ENCODE measurements around the gene TWIST2.

- TF ChIP-seq EGR1 (conservative IDR thresholded peaks at IDR 0.05): no peak
- no peak for TF ChIP-seq MAFF (IDR thresholded peaks at IDR 0.05; ENCODE audit: low read length)
Measured at GRCh38 chr2:238939074-238939473, 91.2 kb downstream of the TWIST2 start.

Data from K562 (cell line).